ENCODE results near the gene AATK. TPM values are rescaled to one million over a fixed set of nuclear protein-coding genes. Genes with fewer than 3 reads are reported as not detected.
A peak's percentile ranks its signal among the peaks of the same experiment; 100 is the strongest.

AATK gene
- total RNA-seq, 1 donor from 2014 or later = 0.42 TPM

DNA sequence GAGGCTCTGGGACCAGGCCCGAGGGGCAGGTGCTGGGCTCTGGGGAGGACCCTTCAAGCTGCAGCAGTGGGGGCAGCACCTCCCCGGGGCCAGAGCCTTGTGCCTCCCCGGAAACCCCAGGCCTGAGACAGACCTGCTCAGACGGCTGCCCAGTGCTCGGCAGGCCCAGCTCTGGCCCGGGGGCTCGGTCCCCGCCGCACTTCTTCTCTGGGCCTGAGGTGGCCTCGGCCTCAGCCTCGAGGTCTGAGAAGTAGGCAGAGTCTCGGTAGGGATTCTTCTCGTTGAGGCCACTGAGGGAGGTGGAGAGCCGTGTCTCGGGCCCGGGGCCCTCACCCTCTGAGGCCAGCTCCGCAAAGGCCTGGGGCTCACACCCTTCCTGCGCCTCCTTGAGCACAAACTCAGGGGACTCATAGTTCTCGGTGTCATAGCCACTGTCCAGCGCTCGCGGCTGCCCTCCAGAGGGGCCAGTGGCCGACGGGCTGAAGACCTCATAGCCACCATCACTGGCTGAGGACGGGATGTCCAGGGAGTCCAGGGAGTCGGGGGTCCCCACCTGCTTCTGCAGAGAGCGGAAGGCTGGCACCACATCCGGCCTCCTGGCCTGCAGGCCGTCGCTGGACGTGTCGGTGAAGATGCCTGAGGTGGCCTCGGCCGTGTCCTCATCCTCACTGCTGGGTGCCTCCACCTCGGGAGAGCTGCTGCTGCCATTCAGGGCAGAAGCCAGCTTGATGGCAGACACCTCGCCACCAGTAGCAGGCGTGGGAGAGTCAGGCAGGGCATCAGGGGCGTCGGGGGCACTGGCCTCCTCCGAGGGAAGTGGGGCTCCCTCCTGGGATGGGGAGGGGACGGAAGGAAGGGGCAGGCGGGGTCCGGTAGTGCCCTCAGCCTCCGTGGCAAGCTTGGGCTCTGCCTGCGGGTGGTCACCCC is 45.1 kb downstream of the AATK start:
- CTCF ChIA-PET = no interaction called here
- ATAC-seq (ENCODE audit: low read depth) = no peak
- TF ChIP-seq CTCF (IDR thresholded peaks at IDR 0.05) = no peak
- DNase-seq = no peak
- Mint-ChIP-seq H3K36me3 (ENCODE audit: low read depth) (no peaks in the 10 kb centered on the region), H3K4me1 (peaks cover 5% of the 10 kb centered on the region), H3K9me3 (no peaks in the 10 kb centered on the region), H3K4me3 (no peak overlapping the region), H3K27me3 (peaks cover 2% of the 10 kb centered on the region), H3K27ac (no peak overlapping the region)
- intact Hi-C loops (cut with micrococcal nuclease) = no loop called here
- POLR2A ChIA-PET = no interaction called here

GRCh38 chr17:81120149-81120484 is 45.9 kb downstream of the AATK start:
- Mint-ChIP-seq H3K9me3 (no peaks in the 10 kb centered on the region), H3K27me3 (peaks cover 2% of the 10 kb centered on the region), H3K27ac (no peak overlapping the region), H3K36me3 (ENCODE audit: low read depth) (no peaks in the 10 kb centered on the region), H3K4me1 (peaks cover 5% of the 10 kb centered on the region), H3K4me3 (no peak overlapping the region)
- TF ChIP-seq CTCF (IDR thresholded peaks at IDR 0.05) = no peak
- DNase-seq (no peak), ATAC-seq (ENCODE audit: low read depth) (no peak)
- ChIA-PET CTCF (no interaction called here), POLR2A (interaction anchor here (1.0 kb wide), 1 partner anchor 60 kb away, joined by 3 read pairs; no protein-coding TSS in a partner anchor)
- intact Hi-C loops (cut with micrococcal nuclease) = no loop called here

DNA sequence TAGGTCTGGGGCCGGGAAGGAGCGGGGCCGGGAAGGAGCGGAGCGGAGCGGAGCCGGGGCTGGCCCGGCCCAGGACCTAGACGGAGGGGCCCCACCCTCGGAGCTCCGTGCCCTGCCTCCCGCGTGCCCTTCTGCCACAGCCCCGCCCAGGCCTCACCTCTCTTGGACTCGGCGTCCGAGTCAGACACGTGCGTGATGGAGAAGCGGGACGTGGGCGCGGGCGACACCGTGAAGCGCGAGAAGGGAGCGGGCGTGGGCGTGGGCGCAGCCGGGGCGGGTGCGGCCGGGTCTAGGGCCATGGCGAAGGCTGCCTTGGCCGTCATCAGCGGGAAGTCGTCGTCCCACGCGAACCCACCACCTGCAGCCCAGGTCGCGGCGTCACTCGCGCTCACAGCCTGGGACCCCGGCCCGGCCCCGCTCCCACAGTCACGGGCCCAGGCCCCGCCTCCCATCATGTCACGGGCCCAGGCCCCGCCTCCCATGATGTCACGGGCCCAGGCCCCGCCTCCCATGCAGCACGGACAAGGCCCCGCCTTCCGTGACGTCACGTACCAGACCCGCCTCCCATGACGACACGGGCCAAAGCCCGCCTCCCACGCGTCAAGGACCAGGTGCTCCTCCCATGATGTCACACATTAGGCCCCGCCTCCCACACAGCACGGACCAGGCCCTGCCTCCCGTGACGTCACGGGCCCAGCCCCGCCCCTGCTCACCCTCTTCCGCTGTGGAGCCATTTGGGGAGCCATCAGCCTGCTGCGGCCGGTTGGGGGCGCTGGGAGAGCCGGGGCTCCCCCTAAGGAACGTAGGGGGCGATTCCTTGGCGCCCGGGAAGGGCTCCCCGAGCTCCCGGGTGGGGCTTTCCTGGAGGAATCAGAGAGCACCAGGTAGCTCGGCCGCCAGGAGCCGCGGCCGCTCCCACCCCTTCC is 46.5 kb downstream of the AATK start:
- TF ChIP-seq CTCF (IDR thresholded peaks at IDR 0.05) = no peak
- DNase-seq = peak; percentile 70
- H3K4me3 Mint-ChIP-seq = peak overlapping the region; percentile 41
- no peaks in the 10 kb centered on the region for H3K36me3 Mint-ChIP-seq (ENCODE audit: low read depth)
- H3K27ac Mint-ChIP-seq = no peak overlapping the region
- peaks cover 2% of the 10 kb centered on the region for H3K27me3 Mint-ChIP-seq
- POLR2A ChIA-PET = interaction anchor here (1.0 kb wide), 1 partner anchor 60 kb away, joined by 3 read pairs; no protein-coding TSS in a partner anchor
- intact Hi-C loops (cut with micrococcal nuclease) = no loop called here
- peaks cover 5% of the 10 kb centered on the region for H3K4me1 Mint-ChIP-seq
- peak; percentile 82 for ATAC-seq (ENCODE audit: low read depth)
- CTCF ChIA-PET = no interaction called here
- no peaks in the 10 kb centered on the region for H3K9me3 Mint-ChIP-seq

DNA sequence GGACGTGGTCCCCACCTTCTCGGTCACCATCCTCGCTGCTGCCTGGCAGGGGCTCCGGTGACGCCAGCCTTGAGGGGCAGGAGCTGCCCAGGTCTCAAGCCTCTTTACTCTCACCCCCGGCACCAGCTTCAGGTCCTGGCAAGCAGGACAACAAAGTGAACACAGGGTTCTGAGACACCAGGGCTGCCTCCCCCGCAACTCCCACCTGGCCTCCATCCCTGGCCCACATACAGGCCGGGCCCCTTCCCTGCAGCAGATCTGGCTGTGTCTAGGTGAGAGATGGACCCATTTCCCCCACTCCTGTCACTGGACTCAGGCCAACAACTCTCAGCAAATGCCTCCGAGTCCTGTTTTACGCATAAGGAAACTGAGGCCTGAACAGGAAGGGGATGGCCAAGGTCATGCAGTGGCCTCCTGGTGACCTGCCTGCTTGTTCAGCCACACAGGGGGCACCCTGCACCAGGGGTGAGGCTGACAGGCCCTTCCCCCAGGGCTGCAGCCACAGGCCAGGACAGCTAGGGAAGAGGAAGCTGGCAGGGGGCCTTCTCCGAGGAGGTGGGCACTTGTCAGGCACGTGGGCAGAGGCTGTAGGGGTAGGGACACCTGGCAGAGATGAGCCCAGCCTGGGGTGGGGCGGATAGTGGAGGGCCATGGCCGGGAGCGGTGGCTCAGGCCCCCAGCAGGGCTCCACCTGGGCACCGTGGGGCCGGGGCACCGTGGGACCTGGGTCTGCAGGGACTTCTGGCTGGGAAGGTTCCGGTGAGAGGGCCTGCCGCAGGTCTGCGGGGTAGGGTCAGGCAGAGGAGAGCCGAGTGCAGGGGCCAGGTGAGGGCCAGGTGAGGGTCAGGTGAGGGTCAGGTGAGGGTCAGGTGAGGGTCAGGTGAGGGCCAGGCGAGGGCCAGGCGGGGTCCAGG is 47.5 kb downstream of the AATK start:
- CTCF ChIA-PET = no interaction called here
- H3K27ac Mint-ChIP-seq = no peak overlapping the region
- POLR2A ChIA-PET = no interaction called here
- peak overlapping the region; percentile 52 for H3K4me3 Mint-ChIP-seq
- H3K4me1 Mint-ChIP-seq = peaks cover 5% of the 10 kb centered on the region
- DNase-seq (no peak), ATAC-seq (ENCODE audit: low read depth) (no peak)
- no peaks in the 10 kb centered on the region for H3K36me3 Mint-ChIP-seq (ENCODE audit: low read depth)
- H3K27me3 Mint-ChIP-seq = no peaks in the 10 kb centered on the region
- intact Hi-C loops (cut with micrococcal nuclease) = no loop called here
- TF ChIP-seq CTCF (IDR thresholded peaks at IDR 0.05) = no peak
- H3K9me3 Mint-ChIP-seq = no peaks in the 10 kb centered on the region
